Peyer's patch (tissue), 4 donors: Measurements from ENCODE around the gene NDOR1.

Source experiments
- CTCF ChIP-seq, 6 experiments: fragments of 450-650 bp in 4 of 6; fragments of 200-600 bp in 2 of 6; sonication (generic) in 1 of 6; IDR thresholded peaks; one replicate each; pipeline ENCODE4 v1.5.1; 2017 to 2019; ENCODE audit warnings: antibody characterized with exemption in 6 of 6, mild to moderate bottlenecking in 3 of 6, moderate library complexity in 1 of 6
- POLR2A ChIP-seq, 2 donors: fragments of 450-650 bp; IDR thresholded peaks; one replicate each; pipeline ENCODE4 v1.5.1; 2017; ENCODE audit warnings: antibody characterized with exemption in 2 of 2, mild to moderate bottlenecking in 2 of 2, moderate library complexity in 2 of 2

GRCh38 chr9:137175345-137175961 lies 30.0 kb upstream of the NDOR1 start:
- TF ChIP-seq CTCF (IDR thresholded peaks at IDR 0.05), result peak in 3 of 6 experiments; percentile 22 to 36 (median 29)
- TF ChIP-seq POLR2A (IDR thresholded peaks at IDR 0.05), result no peak
